GM21360 (cell line): ENCODE results near the gene PNPLA2.

Experiments
- ATAC-seq: cut with Tn5 transposase; IDR thresholded peaks from one replicate; pipeline ENCODE4 v1.9.1; 2021; ENCODE audit warnings: mild to moderate bottlenecking, moderate library complexity; ENCODE audit not compliant: unreplicated experiment

Gene PNPLA2

GRCh38 chr11:818396-819128 lies at the start of gene PNPLA2:
PNPLA2 (plus strand) TSS chr11:818914; CDS start chr11:819719, 805 bp downstream.
- ATAC-seq = no peak

GRCh38 chr11:769887-770641 lies 48.6 kb upstream of the PNPLA2 start:
- ATAC-seq = no peak

GRCh38 chr11:770642-771616 lies 47.8 kb upstream of the PNPLA2 start:
- ATAC-seq = no peak

- ATAC-seq = no peak
These were observed 47.0 kb upstream of the PNPLA2 start for GRCh38 chr11:771617-772204.

- no peak for ATAC-seq
These were observed 46.0 kb upstream of the PNPLA2 start for GRCh38 chr11:772429-773390.

GRCh38 chr11:773425-773824 lies 45.3 kb upstream of the PNPLA2 start:
- ATAC-seq = no peak

- no peak for ATAC-seq
These were observed 44.9 kb upstream of the PNPLA2 start for GRCh38 chr11:773830-774229.

GRCh38 chr11:774873-775592 lies 43.7 kb upstream of the PNPLA2 start:
- no peak for ATAC-seq

- ATAC-seq = no peak
These were observed 42.5 kb upstream of the PNPLA2 start for GRCh38 chr11:776263-776560.

GRCh38 chr11:776561-777287 lies 42.0 kb upstream of the PNPLA2 start:
- ATAC-seq = peak; percentile 11

GRCh38 chr11:777288-778255 lies 41.1 kb upstream of the PNPLA2 start, which contains the start of gene GATD1:
GATD1 (minus strand) TSS chr11:777487; CDS start chr11:777462, 25 bp downstream.
- ATAC-seq = peak; percentile 63

- ATAC-seq = no peak
These were observed 39.4 kb upstream of the PNPLA2 start for GRCh38 chr11:778976-779954.

GRCh38 chr11:779955-780532 lies 38.7 kb upstream of the PNPLA2 start:
- ATAC-seq = no peak

- no peak for ATAC-seq
These were observed 36.2 kb upstream of the PNPLA2 start for GRCh38 chr11:782264-783174.

GRCh38 chr11:783581-784015 lies 35.1 kb upstream of the PNPLA2 start:
- ATAC-seq = no peak
